T1000 (cell line): ENCODE data around the gene EID3.

Experiments used
- DNase-seq: peaks from one replicate; lab custom pipeline; 2025; ENCODE audit warnings: mixed read lengths; lab: John Stamatoyannopoulos, UW

The EID3 gene

DNA sequence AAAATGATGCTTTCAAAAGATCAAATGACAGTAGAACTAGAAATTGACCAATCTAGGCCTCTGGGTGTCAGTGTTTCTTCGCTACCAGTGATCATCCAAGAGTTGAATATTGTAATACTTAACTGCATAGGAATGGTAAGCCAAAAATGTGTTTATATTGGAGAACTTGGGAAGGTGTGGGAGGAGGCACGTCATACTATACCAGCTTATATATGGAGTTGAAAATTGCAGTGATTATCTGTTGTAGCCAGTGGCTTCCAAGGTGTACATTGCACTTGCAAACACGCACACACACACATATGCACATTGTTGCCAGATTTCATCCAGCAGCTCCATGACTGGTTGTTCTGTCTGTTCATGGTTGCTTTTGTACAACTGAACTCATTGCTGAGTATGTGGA, 36.1 kb downstream of the EID3 start:
- no peak for DNase-seq

DNA sequence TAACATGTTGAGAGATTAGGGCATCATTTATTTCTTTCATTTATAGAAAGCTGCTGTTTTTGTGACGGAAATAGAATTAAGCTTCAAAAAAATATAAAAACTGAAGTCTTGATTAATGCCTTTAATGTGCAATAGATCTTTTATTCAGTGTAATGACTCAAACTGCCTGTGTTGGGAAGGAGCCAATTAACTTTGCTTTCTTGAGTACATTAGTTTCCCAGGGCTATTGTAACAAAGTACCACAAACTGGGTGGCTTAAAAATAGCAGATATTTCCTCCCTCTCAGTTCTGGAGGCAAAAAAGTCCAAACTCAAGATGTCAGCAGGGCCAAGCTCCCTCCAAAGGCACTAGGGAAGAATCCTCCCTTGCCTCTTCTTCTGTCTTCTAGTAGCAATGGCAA, 36.6 kb downstream of the EID3 start:
- no peak for DNase-seq

DNA sequence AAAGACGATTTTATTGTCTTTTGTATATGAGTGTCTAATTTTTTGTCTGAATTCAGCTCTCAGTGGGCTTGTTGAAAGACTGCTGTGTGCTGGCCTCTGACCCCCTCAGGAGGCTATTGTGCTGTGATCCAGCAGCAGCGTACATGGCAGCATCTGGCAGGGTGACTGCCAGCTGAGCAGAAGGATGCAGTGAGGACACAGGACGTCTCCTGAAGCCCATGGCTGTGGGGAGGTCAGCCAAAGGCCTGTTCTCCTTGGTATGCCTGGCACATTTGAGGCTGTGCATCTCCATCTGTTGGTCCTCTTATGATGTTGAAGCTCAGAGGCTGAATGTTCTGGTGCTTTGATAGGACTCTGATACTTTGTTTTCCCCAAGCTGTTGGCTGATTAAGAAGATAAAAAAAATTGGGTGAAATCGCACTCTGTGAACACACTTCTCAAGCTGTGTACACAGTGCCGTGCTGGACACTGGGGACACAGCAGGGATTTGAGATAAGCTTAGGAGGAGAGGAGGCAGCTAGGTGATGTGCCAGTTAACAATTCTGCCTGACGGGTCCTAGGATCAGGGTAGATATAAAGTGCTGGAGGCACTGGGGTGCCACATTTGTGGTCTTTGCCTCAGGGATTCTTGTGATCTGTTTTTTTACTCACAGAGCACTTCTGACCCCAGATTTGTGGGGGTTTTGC, 37.5 kb downstream of the EID3 start:
- no peak for DNase-seq

DNA sequence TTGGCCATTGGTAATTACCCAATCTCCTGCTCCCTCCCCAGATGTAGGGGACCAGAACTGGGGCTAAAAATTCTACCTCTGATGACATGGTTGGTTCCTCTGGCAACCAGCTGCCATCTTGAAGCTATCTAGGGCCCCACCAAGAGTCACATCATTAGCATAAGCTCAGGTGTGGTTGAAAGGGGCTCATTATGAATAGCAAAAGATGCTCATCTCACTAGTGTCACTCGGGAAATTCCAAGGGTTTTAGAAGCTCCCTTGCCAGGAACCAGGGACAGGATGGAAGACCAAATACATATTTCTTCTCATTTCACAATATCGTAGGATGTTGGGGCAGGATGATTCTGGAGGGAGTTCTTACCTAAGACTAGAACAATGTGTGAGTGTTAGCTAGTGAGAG, 38.6 kb downstream of the EID3 start:
- no peak for DNase-seq

DNA sequence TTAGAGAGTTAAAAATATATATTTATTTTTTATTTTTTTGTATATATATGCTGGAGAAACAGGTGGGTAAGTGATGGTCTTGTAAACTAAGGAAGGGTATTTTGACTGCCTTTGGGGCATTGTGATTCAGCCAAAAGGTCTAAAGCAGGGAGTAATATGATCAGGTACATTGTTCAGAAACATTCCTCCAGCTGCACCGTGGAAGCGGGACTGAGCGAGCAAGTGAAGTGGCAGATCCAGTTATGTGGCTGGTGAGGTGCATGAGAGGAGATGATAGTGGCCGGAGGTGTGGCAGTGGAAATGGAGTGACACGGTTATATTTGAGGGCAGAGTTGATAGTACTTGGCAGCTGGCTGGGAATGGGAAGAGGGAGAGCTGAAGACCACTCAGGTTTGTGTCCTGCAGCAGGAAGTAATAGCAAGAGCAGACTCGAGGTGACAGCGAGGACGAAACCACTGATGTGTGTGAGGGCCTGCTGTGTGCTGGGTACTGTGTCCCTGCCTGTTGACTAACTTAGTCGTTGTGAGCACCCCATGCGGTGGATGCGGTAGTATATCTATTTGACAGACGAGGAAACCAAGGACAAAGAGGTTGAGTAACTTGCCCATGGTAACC, 39.2 kb downstream of the EID3 start:
- no peak for DNase-seq

DNA sequence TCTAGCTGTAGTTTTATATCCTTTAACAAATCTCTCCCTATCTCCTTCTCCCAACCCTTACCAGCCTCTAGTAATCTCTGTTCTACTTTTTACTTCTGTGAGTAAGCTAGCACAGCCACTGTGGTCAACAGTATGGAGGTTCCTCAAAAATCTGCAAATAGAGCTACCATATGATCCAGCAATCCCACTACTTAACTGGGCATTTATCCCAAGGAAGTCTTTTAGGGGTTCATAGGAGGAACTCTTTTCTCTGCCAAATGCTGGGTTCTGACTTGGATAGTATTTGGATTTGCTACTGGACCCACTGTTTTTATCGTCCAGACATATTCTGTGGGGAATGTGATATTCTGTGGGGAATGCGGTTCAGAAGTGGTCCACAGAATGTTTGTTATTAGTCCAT, 41.1 kb downstream of the EID3 start:
- DNase-seq = no peak

DNA sequence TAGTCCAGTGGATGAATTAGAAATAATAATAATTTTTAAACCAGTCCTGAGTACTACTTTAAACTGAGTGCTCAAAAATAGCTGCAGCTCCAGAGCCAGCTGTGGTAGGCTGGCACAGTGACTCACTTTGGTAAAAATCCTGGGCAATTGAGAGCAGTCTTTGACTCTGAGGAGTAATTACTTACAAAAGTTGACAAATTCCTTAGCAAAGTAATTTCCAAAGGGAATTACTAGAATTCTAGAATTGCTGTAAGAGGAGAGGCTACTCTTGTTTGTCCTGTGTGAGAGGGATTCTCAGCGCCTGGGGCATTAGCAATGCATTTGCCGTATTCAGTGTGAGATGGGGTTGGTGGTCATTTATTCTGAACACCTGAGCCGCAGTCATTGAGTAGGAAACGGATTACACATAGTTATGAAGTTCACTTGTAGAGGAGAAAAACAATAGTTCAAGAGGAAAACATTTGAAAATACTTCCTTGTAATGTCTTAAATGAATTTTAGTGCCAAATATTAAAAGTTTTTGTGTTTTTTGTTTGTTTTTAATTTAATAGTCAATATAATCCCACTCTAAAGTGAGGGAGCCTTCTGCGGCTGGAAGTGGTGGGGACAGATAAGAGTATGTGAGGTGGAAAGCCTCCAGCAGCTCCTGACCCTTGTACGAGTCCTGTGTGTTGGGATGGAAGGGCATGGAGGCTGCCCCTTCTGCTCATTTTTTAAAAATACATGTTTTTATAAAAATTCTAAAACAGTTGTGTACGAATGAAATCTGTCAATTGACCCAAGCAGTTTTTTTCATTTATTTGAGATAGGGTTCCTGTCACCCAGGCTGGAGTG, 41.9 kb downstream of the EID3 start:
- no peak for DNase-seq

DNA sequence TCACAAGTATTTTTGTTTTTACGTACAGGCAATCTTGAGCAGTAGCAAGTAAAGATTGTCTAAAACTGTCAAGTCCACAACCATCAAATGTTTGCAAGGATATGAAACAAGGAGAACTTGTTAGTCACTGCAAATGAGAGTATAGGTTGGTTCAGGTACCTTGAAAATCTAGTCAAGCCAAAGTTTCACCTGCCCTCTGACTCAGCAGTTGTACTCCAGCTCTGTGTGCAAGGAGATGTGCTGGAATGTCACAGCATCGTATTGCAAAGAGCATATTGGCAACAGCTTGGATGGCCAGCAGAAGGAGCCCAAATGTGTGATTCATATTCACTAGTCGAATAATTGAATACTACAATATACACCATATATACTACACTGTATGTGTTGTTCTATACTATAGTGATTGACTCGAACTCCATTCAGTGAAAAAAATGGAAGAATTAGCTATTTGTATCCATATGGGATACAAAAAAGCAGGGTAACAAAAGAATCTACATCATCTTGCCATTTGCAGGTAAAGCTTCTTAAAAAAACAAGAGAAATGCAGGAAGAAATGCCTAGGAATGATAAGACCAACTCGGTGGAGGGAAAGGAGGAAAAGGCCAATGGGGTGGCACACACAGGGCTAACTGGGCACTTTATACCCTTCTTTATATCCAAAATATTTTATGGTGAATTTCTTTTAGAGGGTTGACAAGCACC, 44.0 kb downstream of the EID3 start:
- DNase-seq = no peak

DNA sequence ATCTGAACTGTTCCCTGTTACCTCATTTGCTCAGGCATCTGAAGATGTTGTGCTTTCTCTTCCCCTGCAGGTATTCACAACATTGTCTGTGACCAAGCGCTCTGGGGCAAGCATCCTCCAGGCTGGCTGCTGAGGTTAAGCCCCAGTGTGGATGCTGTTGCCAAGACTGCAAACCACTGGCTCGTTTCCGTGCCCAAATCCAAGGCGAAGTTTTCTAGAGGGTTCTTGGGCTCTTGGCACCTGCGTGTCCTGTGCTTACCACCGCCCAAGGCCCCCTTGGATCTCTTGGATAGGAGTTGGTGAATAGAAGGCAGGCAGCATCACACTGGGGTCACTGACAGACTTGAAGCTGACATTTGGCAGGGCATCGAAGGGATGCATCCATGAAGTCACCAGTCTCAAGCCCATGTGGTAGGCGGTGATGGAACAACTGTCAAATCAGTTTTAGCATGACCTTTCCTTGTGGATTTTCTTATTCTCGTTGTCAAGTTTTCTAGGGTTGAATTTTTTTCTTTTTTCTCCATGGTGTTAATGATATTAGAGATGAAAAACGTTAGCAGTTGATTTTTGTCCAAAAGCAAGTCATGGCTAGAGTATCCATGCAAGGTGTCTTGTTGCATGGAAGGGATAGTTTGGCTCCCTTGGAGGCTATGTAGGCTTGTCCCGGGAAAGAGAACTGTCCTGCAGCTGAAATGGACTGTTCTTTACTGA, 44.9 kb downstream of the EID3 start:
- DNase-seq = no peak

DNA sequence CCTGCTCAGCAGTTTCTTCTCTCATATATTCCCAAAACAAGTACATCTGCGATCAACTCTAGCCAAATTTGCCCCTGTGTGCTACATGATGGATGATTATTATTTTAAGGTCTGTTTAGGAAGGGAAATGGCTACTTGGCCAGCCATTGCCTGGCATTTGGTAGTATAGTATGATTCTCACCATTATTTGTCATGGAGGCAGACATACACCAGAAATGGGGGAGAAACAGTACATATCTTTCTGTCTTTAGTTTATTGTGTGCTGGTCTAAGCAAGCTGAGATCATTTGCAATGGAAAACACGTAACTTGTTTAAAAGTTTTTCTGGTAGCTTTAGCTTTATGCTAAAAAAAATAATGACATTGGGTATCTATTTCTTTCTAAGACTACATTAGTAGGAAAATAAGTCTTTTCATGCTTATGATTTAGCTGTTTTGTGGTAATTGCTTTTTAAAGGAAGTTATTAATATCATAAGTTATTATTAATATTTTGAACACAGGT, 45.5 kb downstream of the EID3 start:
- DNase-seq = no peak

DNA sequence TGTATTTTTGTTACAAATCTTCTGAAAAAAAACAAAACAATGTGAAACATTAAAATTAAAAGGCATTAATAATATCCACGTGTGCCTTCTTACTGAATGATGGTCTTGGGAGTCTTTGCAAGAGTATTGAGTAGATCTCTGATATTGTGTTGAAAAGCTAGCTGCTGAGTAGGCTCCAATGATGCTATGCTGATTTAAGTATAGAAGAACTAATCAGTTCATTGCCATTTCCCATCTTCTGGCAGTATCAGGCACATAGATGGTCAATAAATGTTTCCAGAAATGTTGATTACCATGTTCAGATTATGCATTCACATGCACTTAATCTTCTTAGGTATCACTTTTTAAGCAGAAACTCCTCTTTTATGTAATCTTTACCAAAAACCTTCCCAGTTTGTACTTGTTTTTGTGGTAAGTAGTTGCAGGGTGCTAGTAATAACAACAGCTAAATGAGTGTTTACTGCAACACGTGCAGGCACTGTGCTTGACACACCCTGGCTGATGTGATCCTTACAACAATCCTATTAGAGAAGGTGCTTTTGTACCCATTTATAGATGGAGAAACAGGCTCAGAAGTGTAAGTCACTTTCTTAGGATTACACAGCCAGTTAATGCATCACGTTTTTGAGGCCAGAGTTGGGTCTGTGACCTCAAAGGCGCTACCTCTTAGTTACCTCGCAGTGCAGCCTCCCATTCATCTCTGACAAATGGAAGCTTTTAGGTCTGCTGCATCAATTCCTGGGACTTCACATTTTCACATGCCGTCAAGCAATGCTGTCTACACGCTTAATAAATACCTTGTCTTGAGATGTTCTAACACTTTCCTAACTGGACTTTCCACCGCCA, 46.9 kb downstream of the EID3 start:
- no peak for DNase-seq

DNA sequence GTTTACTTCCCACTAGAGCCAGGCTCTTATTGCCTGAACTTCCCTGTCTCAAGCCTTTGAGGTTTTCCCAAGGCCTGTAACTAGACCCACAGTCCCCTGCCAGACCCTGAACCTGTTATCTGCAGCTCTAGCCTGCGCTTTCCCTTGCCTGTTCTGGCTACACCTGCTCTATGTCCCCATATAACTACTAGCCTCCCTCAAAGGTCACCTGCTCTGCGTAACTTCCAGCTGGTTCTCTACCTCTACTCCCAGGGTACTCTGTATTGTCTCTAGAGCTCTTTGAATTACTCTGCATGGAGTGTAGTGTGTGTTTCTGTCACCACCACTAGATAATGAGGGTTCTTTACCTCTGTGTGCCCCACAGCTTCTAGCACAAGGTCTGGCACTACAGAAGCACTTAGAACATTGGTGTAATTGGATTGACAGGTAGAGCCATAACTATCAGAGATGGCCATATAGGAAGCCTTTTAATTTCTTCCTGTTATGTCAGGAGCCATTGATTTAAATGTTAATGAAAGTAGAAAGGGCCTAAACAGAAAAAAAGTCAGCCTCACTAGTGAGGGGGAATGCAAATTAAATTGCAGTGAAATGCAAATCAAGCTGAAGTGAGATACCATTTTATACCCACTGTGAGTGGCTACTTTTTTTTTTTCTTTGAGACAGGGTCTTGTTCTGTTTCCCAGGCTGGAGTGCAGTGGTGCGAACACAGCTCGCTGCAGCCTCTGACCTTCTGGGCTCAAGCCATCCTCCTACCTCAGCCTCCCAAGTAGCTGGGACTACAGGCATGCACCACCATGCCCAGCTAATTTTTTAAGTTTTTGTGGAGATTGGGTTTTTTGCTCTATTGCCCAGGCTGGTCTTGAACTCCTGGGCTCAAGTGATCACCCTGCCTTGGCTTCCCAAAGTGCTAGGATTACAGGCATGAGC, 47.8 kb downstream of the EID3 start:
- no peak for DNase-seq

DNA sequence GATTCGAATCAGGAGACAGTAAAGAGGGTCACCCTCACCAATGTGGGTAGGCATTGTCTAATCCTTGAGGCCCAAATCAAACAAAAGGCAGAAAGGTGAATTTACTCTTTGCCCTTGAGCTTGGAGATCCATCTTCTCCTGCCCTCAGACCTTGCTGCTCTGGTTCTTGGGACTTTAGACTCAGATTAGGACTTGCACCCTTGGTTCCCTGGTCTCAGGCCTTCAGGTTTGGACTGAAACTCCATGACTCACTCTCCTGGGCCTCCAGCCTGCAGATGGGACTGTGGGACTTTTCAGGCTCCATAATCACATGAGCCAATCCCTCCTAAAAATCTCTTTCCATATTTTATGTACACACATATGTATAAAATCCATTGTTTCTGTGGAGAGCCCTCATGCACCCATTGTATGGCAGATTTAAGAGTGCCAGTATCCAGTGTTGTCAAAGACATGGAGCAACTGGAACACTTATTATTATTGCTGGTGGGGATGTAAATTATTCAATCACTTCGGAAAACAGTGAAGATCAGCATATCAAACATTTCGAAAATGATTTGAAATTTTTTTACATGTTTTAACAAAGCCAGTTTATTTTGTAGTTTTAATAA, 48.7 kb downstream of the EID3 start:
- DNase-seq = no peak

DNA sequence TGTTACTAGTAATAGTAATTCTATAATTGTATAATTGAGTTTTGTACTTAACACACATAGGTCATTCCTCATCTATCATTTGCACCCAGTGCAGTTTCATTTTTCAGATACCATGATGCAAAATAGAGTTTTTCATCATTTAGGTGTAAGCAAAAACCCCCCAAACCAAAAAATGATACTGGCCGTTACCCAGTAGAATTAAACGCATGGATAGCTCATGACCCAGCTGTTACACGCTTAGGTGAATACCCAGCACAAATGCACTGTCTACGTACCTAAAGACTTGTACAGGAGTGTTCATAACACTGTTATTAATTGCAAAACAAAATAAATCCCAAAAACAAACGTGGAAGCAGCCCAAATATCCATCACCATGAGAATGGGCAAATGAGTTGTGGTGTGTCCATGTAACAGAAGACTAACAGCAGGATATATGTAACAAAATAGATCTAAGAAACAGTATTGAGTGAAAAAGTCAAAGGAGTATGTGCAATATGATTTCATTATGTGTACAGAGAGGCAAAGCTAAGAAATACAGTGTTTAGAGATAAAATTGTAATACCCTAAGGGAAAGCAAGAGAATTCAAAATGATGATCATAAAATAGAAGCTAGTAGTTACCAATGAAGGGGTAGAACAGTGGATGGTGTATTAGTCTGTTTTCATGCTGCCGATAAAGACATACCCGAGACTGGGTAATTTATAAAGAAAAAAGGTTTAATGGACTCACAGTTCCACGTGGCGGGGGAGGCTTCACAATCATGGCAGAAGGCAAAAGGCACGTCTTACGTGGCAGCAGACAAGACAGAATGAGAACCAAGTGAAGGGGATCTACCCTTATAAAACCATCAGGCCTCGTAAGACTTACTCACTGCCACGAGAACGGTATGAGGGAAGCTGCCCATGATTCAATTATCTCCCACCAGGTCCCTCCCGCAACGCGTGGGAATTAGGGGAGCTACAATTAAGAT, 49.8 kb downstream of the EID3 start:
- DNase-seq = no peak

DNA sequence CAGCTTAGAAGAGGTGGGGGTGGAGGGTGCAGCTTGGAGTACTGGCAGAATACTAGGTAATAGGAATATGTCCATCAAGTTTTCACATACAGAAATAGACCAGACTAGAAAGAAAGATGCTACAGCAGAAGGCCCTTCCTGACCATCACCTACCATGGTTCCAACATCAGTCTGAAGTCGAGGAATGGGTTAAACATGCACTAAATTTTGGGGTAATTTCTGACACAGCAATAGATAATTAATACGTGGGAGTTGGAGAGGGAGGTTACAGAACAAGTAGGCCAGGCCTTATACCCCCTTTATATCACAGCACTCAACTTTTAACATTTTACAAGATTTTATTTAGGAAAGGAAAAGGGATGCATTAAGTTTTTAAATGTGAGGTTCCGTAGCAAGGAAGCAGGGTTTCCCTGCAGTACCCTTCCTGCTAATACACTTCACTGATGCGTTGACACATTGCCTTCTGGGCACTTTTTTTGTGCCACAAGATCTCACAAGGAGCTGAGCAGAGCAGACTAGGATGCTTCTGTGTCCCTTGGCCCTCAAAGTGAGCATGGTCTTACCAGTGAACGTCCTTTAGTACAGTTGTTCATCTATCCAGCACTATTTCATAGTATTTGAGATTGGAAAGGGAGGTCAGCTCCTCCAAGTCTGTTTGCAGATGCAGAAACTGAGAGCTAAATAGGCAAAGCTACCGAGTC, 50.8 kb downstream of the EID3 start:
- no peak for DNase-seq
